ENCODE measurements around the gene KLHL17.
A peak's percentile ranks its signal among the peaks of the same experiment; 100 is the strongest.

Gene KLHL17

DNA sequence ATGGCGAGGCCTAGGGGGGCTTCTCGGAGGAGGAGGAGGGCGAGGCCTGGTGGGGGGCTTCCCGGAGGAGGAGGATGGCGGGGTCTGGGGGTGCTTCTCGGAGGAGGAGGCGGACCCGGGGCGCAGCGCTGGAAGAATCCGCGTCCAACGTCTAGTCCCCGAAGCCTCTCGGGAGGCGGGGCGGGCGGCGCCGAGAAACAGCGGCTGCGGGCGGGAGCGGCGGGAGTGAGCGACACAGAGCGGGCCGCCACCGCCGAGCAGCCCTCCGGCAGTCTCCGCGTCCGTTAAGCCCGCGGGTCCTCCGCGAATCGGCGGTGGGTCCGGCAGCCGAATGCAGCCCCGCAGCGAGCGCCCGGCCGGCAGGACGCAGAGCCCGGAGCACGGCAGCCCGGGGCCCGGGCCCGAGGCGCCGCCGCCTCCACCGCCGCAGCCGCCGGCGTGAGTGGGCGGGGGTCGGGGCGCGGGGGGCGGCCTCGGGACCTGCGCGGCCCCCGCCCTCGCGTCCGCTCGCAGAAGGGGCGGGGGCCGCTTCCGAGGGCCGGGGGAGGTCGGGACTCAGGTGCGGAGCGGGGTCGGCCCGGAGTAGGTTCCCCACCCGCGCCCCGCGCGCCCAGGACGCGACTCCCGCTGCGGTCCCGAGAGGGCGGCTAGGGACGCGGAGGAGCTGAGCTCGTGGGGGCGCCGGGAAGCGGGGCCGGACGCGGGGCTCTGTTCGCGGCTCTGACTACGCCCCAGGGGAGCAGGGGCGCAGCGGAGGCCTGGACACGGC, at the start of gene KLHL17:
KLHL17 (plus strand) TSS at position 222 of the 769 bp plus-strand sequence; CDS start at position 332, 110 bp downstream.
- peak; percentile 88 for DNase-seq

- no peak for DNase-seq
Observed at GRCh38 chr1:910881-911721, 49.3 kb upstream of the KLHL17 start.

DNA sequence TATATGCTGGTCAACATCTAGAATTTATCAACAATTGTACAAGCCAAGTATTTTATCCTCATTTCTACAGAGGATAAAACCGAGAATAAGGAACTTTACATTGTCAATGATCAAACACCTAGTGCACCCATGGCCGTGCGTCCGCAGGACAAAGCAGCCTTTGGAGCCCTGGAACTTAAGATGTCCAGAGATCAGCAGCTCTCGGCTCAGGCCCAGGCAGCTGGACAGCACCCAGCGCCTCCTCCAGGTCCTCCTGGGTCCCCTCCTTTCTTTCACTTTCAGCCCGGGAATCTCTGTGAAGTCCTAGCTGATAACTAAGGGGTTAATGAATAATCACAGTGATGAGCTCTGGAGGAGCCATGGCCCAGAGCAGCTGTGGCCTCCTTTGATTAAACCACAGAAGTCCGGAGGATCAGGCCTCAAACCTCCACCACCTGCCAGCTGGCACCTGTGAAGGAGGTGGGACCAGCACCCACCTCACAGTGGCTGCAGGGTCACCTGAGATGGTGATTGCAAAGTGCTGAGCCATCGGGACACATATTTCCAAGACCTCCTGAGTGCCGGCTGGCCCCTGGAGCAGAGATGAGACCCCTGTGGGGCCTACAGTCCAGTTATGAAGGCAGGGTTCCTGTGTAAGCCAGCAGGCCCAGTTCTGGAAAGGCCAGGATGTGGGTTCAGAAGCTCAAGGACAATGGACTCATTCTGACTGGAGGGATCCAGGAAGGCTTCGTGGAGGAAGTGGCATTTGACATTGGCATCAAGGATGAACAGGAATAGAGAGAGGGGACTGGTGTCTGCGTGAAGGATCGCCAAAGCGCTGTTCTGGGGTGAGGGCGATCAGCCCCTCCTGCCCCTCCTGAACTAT, 48.3 kb upstream of the KLHL17 start:
- DNase-seq, result no peak

- DNase-seq, result no peak
Observed at GRCh38 chr1:912740-913301, 47.6 kb upstream of the KLHL17 start.

DNA sequence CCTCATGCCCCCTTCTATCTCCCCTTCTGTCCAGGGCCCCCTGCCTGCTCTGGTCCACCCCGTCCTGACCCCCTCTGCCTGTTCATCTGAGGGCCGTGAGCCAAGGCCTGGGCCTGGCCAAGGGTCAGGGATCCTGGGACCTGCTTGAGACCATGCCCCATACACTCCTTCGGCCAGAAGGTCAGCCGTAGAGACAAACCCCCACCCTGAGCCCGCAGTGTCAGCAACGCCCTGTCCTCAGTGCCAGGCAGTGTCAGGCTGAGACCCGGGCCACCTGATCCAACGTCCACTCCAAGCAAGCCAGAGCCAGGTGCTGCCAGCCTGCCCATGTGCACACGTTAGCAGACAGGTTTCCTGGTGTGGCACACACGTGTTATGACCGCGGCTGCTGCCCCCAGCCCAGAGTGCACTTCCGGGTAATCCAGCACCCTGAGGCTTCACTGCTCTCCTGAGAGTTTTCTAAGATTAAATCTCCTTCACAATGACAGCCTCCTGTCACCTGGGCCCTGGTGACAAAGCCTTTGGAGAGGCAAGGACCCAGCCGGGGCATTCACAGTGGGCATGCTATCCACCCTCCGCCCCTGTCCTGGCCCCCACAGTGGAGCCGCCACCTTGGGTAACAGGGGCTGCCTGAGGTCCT, 46.8 kb upstream of the KLHL17 start:
- no peak for DNase-seq

GRCh38 chr1:914131-914890, 46.1 kb upstream of the KLHL17 start:
- DNase-seq, result no peak

- DNase-seq, result no peak
Observed at GRCh38 chr1:914891-915280, 45.5 kb upstream of the KLHL17 start.

DNA sequence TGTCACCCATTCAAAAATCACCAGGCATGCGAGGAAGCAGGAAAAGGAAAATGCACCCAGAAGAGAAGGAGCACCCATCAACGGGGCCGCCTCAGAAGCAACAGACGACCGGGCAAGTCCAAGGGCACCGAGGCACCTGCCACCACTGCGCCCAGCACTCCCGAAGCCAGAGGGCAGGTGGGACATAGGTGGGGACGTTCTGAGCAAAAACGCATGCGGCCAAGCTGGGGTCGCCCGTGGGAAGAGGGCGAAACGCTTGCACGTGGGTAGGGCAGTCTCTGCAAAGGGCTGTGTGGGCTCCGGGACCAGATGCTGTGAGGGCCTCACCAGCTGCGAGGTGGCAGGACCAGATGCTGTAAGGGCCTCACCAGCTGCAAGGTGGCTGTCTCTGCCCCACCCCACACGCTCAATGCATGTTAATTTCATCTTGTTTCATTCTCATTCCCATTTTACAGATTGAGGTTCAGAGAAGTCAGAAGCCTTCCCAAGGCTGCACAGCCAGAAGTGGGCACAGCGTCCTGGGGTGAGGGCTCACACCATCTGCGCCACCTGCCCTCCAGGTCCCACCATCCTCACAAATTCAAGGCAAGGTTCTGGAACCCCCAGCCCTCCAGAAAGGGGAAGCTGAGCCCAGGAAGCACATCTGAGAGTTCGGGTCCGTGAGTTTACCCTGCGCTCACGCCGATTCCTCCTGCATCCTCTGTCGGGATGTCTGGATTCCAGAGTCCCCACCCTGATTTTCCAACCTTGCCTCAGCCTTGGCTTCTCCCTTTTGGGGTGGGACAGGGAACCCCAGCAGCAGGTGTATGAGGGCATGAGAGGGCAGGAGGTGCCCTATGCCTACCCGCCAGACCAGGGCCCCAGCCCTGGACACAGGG, 44.9 kb upstream of the KLHL17 start:
- DNase-seq, result no peak

DNA sequence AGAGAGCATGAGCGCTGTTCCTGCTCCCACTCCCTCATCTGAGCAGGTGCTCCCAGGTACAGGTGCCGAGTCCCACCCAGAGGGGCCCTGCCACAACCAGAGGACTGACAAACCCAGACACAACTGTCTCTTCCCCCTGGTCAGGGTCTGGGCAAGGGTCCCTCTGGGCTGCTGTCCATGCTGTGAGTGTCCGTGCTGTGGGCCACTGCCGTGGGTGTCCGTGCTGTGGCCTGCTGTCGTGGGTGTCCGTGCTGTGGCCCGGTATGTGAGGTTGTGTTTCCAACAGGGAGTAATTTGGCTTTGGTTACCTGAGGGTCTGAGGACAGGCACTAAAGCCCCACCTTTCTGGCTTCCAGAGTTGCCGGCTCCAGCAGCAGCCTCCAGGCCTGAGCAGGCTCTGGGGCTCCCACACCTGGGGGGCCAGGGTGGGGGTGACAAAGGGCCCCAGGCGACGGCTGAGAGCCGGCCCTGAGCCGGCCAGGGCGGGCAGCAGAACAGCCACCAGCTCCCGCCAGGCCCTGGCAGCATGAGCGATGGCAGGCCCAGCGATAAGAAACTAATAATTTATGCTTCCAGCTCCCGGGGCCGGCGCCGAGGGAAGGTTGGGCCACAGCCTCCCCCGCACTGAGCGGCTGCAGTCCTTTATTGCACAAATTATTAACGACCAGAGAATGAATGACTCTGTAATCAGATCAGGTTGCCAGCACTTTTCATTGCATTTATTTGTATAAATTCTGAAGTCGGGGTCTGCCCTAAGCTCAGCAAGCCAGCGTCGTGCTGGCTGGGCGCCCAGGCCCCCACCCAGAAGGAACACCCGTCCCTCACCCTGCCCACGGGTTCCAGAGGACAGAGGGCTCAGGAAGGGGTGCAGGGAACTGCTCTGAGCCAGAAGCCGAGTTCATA, 44.0 kb upstream of the KLHL17 start:
- no peak for DNase-seq

DNA sequence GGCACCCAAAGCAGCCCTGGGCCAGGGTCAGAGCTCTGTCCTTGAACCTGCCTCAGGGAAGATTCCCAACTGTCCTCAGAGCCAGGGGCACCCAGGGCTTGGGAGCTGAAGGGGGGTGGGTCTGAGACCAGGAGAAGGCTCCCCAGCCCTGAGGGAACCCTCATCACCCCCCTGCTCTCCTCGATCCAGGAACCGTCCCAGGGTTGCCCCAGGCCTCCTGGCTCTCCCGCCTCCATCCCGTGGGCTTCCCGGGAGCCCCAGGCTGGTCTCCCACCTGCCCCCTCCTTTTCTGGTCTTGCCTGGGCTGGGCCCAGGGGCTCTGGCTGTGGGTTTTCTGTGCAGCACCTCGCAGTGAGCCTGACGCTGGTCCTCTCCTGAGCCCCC, 43.3 kb upstream of the KLHL17 start:
- DNase-seq, result no peak

DNA sequence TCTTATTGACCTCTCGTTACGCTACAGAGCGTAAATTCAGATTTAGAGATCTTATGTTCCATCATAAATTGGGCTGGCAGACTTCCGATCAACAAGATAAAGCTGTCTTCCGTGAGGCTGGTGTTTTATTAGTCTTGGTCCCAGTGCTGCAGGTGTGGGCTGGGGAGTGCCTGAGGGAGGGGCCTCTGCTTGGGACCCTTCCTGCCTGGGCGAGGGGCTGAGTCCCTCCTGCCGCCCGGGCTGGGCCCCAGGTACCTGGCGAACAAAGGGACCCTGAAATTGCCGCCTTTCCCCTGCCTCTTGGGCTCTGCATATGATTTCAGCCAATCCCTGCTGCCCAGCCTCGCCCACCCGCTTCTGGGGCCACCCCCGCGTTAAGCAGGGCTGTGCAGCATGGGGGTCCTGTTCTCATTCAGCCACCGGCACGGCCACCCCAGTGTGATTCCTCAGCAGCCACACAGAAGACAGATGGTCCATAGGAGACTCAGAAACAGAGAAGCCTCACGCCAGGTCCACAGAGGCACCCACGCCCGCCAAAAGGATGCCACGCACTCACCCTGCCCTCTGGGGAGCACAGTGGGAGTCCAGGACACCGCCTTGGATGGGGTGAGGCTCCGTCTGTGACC, 42.8 kb upstream of the KLHL17 start:
- DNase-seq, result no peak

GRCh38 chr1:918353-918752, 42.0 kb upstream of the KLHL17 start:
- no peak for DNase-seq

GRCh38 chr1:918843-919242, 41.5 kb upstream of the KLHL17 start:
- no peak for DNase-seq

- DNase-seq, result no peak
Observed at GRCh38 chr1:919271-919872, 41.0 kb upstream of the KLHL17 start.

DNA sequence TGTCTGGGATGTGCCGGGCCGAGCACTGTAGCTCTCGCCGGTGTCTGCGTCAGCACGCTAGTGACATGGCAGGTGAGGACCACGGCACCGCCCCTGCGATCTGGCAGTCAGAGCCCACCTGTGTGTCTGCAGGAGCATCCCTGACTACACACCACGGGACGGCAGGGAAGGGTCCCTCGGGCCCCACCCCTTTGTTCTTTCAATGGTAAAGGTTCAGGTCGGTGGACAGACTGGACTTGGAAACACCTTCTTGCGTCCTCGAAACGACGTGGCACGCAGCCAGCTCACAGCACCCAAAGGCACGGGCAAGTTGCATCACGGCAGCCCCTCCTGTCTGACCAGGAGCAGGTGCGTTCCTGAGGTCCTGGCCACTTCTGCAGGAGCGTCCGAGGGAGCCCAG, 40.4 kb upstream of the KLHL17 start:
- DNase-seq, result no peak

DNA sequence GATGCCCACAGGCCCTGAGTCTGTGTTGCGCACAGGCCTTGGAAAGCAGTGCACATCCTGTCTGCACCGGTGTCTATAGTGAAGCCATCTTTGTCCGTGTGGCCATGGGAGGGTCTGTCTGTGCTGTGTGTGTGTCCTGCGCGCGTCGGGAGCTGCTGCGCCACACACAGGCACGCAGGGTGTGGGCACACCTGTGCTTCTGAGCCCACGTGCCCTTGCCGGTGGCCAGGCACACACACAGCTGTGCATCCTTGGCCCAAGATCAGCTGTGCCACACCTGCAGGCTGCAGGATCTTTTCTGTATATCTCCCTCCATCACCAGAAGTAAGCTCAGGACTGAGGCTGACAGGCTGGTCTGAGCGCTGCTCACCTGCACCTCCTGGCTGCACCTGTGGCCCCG, 39.9 kb upstream of the KLHL17 start:
- DNase-seq, result no peak

GRCh38 chr1:921011-921837, 39.2 kb upstream of the KLHL17 start:
- peak; percentile 38 for DNase-seq
